ENCODE results near the gene AKT3.
"Not testable (repeated sequence)": the region's sequence is repeated elsewhere in the genome, so short reads cannot be mapped to it uniquely, and the experiment has no call there.

Gene AKT3

GRCh38 chr1:243850202-243850451, at the start of gene AKT3:
Gene AKT3, minus strand, starts transcription at chr1:243850243. Its CDS starts 7,073 bp downstream, at chr1:243843170.
- peak; percentile 81 for DNase-seq

DNA sequence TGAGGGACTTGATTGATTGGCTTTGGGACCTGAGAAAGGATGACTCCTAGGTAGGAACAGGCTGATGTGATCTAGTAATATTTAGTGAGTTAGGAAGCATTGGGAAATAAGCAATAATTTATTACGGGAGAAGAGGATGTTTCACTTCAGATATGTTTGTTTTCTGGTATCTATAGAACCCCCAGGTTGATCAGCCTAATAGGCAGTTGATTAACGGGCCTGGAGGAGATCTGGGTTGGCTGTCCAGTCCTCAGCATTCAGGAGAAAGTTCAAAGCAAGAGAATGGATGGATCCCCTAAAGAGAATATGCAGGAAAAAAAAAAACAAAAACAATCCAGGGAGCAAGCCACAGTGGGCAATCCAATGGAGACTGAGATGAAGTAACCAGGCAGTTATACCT, 48.2 kb upstream of the AKT3 start:
- DNase-seq, result no peak

- DNase-seq, result no peak
Observed at GRCh38 chr1:243896313-243896712, 46.3 kb upstream of the AKT3 start.

GRCh38 chr1:243892456-243892855, 42.4 kb upstream of the AKT3 start:
- DNase-seq, result no peak

DNA sequence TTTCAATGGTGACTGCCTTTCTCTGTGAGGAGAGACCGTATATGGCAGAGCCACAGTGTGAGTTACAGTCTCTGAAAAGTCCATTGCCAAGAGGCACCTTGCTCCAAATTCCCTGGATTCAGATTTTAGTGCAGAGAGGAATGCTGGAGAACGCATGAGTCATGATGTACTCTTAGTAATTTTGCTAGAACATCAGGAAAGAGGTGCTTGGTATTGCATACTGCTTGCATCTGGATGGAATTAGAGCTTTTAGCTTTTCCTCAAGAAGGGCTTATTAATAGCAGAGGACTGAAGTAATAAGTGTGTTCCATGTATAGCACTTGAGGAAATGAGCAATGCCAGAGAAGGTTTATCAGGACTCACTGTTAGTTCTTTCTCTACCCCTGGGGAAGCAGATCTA, 40.5 kb upstream of the AKT3 start:
- no peak for DNase-seq

- DNase-seq, result no peak
Observed at GRCh38 chr1:243885806-243886205, 35.8 kb upstream of the AKT3 start.

DNA sequence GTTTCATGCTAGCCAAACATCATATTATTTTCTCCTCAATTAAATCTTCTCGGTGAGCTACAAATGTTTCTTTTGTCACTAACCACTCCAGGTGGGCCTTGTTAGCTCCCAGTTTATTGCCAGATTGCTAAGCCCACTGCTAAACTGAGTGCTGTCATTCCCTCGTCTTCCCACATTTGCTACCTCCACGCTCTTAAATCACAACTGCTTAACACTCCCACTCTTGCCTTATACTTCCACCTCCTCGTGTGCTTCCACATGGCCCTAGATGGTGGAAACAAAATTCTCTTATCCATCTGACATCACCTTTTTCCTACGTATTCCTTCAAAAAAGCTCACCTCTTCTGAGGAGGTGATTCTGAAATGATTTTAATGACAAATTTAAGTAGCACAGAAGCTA, 34.6 kb upstream of the AKT3 start:
- no peak for DNase-seq

- no peak for DNase-seq
Observed at GRCh38 chr1:243883551-243883950, 33.5 kb upstream of the AKT3 start.

- no peak for DNase-seq
Observed at GRCh38 chr1:243882276-243882675, 32.2 kb upstream of the AKT3 start.

GRCh38 chr1:243877058-243877457, 27.0 kb upstream of the AKT3 start:
- DNase-seq, result not testable (repeated sequence)

DNA sequence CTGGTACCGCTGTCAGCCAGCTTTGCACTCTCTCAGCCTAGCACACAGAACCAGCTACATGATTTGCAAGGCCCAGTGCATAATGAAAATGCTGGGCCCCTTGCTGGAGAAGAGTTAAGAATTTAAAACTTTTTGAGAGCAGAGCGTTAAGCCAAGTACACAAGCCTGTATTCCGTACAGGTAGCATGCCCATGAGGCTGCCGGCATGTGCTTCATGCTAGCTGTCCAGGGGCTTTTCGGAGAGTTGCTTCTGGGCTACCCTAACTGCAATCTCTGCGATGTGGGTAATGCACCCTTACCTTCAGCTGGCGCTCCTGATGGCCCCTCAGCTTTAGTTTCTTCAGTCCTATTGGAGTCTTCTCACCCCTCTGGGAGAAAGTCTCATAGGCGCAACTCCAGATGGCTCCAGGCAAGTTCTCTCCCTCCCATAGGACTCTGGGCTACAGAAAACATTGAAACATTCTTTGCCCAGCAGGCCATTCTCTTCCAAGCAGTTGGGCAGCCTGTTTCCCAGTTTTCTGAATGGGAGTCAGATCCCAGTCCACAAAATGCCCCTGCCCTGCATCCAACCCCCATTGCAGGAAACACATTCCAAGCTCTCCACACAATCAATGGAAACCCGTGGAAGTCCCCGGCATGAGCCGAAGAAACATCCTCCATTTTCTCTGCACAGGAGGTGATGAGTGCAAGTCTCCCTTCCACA, 5.7 kb upstream of the AKT3 start:
- no peak for DNase-seq

GRCh38 chr1:243851765-243852164, 1.7 kb upstream of the AKT3 start:
- DNase-seq, result no peak

DNA sequence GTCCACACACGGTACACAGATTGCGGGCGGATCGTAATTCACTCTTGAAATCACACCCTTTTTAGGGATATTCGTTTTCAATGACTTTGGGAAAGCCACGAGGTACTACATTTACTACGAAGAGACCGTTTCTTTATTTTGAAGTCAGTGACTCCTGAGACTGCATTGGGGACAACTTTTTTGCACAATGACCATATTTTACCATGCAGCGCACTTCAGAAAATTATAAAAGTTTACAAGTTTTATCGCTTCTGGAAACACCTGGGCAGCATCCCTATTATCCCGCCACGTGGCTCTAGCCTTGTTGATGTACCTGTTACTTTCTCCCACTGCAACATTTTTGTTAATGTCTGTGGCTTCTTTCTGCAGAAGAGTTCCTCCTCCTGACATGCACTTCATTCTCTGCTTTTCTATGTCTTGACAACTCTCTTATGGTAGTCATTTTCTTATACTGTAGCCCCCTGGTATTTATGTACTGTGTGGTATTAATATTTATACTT, 1.3 kb upstream of the AKT3 start:
- peak; percentile 35 for DNase-seq

DNA sequence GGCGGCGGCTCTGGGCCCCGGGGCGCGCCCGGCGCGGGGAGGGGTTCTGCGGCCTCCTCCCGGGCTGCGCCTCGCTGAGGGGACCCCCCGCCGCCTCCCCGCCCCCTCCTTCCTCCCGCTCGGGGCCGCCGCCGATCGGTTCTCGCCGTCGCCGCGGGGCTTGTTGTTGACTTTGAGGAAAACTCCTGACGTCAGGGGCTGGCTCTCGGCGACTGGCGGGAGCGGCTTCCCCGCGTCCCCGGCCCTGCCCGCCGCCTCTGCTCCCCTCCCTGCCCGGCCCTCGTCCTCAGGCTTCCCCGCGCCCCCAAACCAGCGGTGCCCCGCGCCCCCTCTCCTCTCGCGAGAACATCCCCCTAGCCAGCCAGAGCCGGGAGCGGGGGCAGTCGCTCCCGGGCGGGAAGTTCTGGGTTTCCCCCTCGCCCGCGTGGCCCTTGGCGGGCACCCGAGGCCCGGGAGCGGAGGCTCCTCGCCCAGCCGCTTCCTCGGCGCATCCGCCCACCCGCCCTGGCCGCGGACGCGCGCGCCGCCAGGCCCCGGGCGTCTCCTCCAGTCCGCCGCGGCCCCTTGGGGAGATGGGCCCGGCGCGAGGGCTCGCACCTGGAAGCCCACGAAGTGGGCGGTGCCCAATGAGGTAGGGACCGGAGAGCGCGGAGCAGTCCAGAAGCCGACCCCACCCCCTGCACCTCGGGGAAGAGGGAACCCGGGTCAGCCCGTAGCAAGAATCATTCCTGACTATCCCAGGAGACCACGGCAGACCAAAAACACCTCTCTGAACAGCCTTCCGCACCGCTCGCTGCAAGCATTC, 611 bp upstream of the AKT3 start:
- peak; percentile 81 for DNase-seq

GRCh38 chr1:243849421-243850201, 432 bp downstream of the AKT3 start:
- DNase-seq, result peak; percentile 71

- DNase-seq, result peak; percentile 71
Observed at GRCh38 chr1:243848858-243849420, 1.1 kb downstream of the AKT3 start.

GRCh38 chr1:243848165-243848857, 1.7 kb downstream of the AKT3 start:
- peak; percentile 9 for DNase-seq

DNA sequence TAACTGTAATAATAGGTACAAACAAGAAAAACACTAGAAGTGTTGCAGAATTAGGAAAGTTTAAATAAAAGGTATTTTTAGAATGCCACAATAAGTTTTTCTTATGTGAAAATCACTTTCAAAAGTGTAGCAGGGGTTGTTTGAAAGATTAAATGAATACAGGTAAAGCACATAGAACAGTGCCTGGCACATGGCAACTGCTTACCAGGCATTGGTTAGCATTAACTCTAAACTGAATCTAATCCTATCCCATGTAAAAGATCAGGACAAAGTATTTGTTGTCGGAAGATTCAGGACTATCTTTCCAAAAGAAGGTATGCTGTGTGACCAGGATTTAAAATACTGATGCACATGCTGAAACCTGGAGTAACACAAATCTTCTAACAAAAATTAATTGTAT, 3.3 kb downstream of the AKT3 start:
- DNase-seq, result no peak

- no peak for DNase-seq
Observed at GRCh38 chr1:243845888-243846287, 4.2 kb downstream of the AKT3 start.

DNA sequence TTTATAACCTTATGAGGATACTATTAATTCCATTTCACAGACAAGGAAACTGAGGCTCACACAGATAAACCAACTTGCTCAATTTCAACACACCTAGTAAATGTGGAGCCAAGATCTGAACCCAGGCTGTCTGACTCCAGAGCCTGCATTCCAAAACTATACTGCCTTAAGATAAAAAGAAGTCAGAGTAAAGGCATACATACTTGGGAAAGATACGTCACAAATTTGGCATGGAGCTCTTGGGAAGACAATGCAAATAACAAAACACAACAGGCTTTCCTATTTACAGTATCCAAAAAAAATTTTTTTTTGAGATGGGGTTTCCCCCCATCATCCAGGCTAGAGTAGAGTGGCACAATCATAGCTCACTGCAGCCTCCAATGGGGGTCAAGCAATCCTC, 5.9 kb downstream of the AKT3 start:
- DNase-seq, result no peak

- no peak for DNase-seq
Observed at GRCh38 chr1:243842978-243843511, 7.0 kb downstream of the AKT3 start.

DNA sequence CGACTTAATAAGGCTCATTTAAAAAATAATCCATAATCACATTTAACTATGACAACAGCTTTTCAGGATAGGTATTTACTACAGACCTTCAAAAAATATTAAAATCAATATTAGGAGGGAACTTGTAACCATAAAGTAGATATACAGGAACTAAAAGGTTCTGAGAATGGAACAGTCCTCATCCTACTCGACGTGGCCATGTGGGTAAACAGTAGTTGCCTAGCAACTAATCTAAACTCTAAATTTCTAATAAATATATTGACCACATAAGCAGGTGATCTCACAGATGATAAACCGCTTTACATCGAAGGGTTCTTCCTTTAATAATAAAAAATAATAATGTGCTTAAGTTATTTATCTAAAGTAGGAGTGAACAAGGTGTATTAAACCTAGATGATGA, 7.9 kb downstream of the AKT3 start:
- DNase-seq, result no peak
